H1 (cell line): ENCODE results near the gene PHLPP1. TPM values are rescaled to one million over a fixed set of nuclear protein-coding genes. Genes with fewer than 3 reads are reported as not detected.

ENCODE experiments used
- CBX8 ChIP-seq: fragments of 300-800, 300-1000 bp; sonication (generic); IDR thresholded peaks from 2 replicates; pipeline ENCODE4 v1.7.1; 2016; ENCODE audit warnings: low read depth, low read length, borderline replicate concordance
- EGR1 ChIP-seq: IDR thresholded peaks from 2 replicates; pipeline ENCODE4 v1.6.1; 2011; ENCODE audit warnings: low read depth, low read length, borderline replicate concordance
- MAFK ChIP-seq: IDR thresholded peaks from 2 replicates; pipeline ENCODE4 v1.6.1; 2012; ENCODE audit warnings: low read depth, mild to moderate bottlenecking, improper control_type of control experiment, low read length
- POU5F1 ChIP-seq: IDR thresholded peaks from 2 replicates; pipeline ENCODE4 v1.6.1; 2011; ENCODE audit warnings: low read depth, mild to moderate bottlenecking, low read length, moderate library complexity
- RNF2 ChIP-seq: fragments of 200-900, 300-1000 bp; sonication (generic); IDR thresholded peaks from 2 replicates; pipeline ENCODE4 v1.7.1; 2016; ENCODE audit warnings: borderline replicate concordance, low read depth, mild to moderate bottlenecking, antibody characterized with exemption, low read length; ENCODE audit not compliant: poor library complexity, severe bottlenecking; ENCODE audit errors: missing control alignments
- TCF12 ChIP-seq: IDR thresholded peaks from 2 replicates; pipeline ENCODE4 v1.6.1; 2011; ENCODE audit warnings: low read depth, mild to moderate bottlenecking, low read length
- polyA plus RNA-seq, 7 experiments: library from polyadenylated mRNA; depleted of rRNA in 3 of 7; stranded (reverse) in 5 of 7; unstranded in 2 of 7; fragments of >200 nt in 5 of 7; fragments of 200-250 nt in 2 of 7; gene quantifications; 1 replicate in 5 of 7; 2 replicates in 1 of 7; 4 replicates in 1 of 7; pipeline versions ENCODE4 v1.2.1 to v1.2.3, GENCODE V29; 2011 to 2013; ENCODE audit warnings: missing spikeins in 2 of 7, mixed read lengths in 2 of 7
- total RNA-seq: library from RNA; stranded (reverse); fragmentation: NEBNext Ultra II Directional; extraction: Animal tissue kit (Norgen Biotek cat#: 25700); gene quantifications from 2 replicates; pipeline ENCODE4 v1.2.1, GENCODE V29; 2021
- TF ChIP-seq, protein P1 (sequence below): fragments of 300-600 bp; sonication (generic); IDR thresholded peaks from 2 replicates; pipeline ENCODE4 v1.7.1; 2012; ENCODE audit warnings: low read length, moderate library complexity, mild to moderate bottlenecking, inconsistent platforms; ENCODE audit not compliant: insufficient replicate concordance

The PHLPP1 gene
- total and polyA plus RNA-seq, 2 of the 8 experiments (the other 6 are each of a cell fraction or from before 2014, with no cell fraction given): 28.0 to 66.3 TPM

DNA sequence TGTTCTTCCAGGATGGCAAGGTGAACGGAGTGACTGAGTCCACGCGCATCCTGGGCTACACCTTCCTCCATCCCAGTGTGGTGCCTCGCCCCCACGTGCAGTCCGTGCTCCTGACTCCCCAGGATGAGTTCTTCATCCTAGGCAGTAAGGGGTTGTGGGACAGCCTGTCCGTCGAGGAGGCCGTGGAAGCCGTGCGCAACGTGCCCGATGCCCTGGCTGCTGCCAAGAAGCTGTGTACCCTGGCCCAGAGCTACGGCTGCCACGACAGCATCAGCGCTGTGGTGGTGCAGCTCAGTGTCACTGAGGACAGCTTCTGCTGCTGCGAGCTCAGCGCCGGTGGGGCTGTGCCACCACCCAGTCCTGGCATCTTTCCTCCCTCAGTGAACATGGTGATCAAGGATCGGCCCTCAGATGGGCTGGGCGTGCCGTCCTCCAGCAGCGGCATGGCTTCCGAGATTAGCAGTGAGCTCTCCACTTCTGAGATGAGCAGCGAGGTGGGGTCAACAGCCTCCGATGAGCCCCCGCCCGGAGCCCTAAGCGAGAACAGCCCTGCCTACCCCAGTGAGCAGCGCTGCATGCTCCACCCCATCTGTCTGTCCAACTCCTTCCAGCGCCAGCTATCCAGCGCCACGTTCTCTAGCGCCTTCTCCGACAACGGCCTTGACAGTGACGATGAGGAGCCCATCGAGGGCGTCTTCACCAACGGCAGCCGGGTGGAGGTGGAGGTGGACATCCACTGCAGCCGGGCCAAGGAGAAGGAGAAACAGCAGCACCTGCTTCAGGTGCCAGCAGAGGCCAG lies 263.1 kb downstream of the PHLPP1 start (continued):
- TF ChIP-seq, protein P1, sequence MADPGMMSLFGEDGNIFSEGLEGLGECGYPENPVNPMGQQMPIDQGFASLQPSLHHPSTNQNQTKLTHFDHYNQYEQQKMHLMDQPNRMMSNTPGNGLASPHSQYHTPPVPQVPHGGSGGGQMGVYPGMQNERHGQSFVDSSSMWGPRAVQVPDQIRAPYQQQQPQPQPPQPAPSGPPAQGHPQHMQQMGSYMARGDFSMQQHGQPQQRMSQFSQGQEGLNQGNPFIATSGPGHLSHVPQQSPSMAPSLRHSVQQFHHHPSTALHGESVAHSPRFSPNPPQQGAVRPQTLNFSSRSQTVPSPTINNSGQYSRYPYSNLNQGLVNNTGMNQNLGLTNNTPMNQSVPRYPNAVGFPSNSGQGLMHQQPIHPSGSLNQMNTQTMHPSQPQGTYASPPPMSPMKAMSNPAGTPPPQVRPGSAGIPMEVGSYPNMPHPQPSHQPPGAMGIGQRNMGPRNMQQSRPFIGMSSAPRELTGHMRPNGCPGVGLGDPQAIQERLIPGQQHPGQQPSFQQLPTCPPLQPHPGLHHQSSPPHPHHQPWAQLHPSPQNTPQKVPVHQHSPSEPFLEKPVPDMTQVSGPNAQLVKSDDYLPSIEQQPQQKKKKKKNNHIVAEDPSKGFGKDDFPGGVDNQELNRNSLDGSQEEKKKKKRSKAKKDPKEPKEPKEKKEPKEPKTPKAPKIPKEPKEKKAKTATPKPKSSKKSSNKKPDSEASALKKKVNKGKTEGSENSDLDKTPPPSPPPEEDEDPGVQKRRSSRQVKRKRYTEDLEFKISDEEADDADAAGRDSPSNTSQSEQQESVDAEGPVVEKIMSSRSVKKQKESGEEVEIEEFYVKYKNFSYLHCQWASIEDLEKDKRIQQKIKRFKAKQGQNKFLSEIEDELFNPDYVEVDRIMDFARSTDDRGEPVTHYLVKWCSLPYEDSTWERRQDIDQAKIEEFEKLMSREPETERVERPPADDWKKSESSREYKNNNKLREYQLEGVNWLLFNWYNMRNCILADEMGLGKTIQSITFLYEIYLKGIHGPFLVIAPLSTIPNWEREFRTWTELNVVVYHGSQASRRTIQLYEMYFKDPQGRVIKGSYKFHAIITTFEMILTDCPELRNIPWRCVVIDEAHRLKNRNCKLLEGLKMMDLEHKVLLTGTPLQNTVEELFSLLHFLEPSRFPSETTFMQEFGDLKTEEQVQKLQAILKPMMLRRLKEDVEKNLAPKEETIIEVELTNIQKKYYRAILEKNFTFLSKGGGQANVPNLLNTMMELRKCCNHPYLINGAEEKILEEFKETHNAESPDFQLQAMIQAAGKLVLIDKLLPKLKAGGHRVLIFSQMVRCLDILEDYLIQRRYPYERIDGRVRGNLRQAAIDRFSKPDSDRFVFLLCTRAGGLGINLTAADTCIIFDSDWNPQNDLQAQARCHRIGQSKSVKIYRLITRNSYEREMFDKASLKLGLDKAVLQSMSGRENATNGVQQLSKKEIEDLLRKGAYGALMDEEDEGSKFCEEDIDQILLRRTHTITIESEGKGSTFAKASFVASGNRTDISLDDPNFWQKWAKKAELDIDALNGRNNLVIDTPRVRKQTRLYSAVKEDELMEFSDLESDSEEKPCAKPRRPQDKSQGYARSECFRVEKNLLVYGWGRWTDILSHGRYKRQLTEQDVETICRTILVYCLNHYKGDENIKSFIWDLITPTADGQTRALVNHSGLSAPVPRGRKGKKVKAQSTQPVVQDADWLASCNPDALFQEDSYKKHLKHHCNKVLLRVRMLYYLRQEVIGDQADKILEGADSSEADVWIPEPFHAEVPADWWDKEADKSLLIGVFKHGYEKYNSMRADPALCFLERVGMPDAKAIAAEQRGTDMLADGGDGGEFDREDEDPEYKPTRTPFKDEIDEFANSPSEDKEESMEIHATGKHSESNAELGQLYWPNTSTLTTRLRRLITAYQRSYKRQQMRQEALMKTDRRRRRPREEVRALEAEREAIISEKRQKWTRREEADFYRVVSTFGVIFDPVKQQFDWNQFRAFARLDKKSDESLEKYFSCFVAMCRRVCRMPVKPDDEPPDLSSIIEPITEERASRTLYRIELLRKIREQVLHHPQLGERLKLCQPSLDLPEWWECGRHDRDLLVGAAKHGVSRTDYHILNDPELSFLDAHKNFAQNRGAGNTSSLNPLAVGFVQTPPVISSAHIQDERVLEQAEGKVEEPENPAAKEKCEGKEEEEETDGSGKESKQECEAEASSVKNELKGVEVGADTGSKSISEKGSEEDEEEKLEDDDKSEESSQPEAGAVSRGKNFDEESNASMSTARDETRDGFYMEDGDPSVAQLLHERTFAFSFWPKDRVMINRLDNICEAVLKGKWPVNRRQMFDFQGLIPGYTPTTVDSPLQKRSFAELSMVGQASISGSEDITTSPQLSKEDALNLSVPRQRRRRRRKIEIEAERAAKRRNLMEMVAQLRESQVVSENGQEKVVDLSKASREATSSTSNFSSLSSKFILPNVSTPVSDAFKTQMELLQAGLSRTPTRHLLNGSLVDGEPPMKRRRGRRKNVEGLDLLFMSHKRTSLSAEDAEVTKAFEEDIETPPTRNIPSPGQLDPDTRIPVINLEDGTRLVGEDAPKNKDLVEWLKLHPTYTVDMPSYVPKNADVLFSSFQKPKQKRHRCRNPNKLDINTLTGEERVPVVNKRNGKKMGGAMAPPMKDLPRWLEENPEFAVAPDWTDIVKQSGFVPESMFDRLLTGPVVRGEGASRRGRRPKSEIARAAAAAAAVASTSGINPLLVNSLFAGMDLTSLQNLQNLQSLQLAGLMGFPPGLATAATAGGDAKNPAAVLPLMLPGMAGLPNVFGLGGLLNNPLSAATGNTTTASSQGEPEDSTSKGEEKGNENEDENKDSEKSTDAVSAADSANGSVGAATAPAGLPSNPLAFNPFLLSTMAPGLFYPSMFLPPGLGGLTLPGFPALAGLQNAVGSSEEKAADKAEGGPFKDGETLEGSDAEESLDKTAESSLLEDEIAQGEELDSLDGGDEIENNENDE: no peak
- TF ChIP-seq TCF12 (no peak), RNF2 (no peak), EGR1 (no peak), POU5F1 (no peak), MAFK (no peak), CBX8 (no peak)
- TF ChIP-seq, all 59 proteins: peak for 0
